ENCODE data around the gene CYB5D1. TPM values are rescaled to one million over a fixed set of nuclear protein-coding genes. Genes with fewer than 3 reads are reported as not detected.

The CYB5D1 gene
- total RNA-seq, 1 donor from 2014 or later = 4.4 TPM

GRCh38 chr17:7836596-7837407 lies 21.0 kb upstream of the CYB5D1 start:
- H3K4me1 ChIP-seq = peaks cover 59% of the 10 kb centered on the region
- H3K4me3 ChIP-seq = peak overlapping the region; percentile 70 to 95
- TF ChIP-seq POLR2AphosphoS5 (IDR thresholded peaks at IDR 0.05; ENCODE audit: insufficient read depth in 1 of 2, low read depth in 1 of 2) = peak; percentile 52 to 70
- TF ChIP-seq POLR2A (IDR thresholded peaks at IDR 0.05) = peak in 1 of 2 donors; percentile 45
- no peak for TF ChIP-seq CTCF (IDR thresholded peaks at IDR 0.05)
- intact Hi-C loops (cut with DNase I) = loop anchor here (5.0 kb wide), 1 partner anchor 210 kb away; the partner anchor contains the start of gene SAT2
- H3K27me3 ChIP-seq = no peaks in the 10 kb centered on the region
- peak overlapping the region; percentile 99 for H3K27ac ChIP-seq
- no peaks in the 10 kb centered on the region for H3K36me3 ChIP-seq
- DNase-seq (ENCODE audit: extremely low spot score in 2 of 2) = peak in 1 of 2 donors; percentile 95
- H3K9me3 ChIP-seq = no peaks in the 10 kb centered on the region

- no peaks in the 10 kb centered on the region for H3K36me3 ChIP-seq
- no peaks in the 10 kb centered on the region for H3K27me3 ChIP-seq
- intact Hi-C loops (cut with DNase I) = loop anchor here (5.0 kb wide), 1 partner anchor 210 kb away; the partner anchor contains the start of gene SAT2
- H3K9me3 ChIP-seq = no peaks in the 10 kb centered on the region
- H3K4me3 ChIP-seq = peak overlapping the region; percentile 24 to 70
- peaks cover 62% of the 10 kb centered on the region for H3K4me1 ChIP-seq
- peak overlapping the region; percentile 99 for H3K27ac ChIP-seq
- no peak for TF ChIP-seq POLR2AphosphoS5 (IDR thresholded peaks at IDR 0.05; ENCODE audit: insufficient read depth in 1 of 2, low read depth in 1 of 2)
- TF ChIP-seq POLR2A (IDR thresholded peaks at IDR 0.05) = no peak
- TF ChIP-seq CTCF (IDR thresholded peaks at IDR 0.05) = no peak
- no peak for DNase-seq (ENCODE audit: extremely low spot score in 2 of 2)
These were observed 20.3 kb upstream of the CYB5D1 start for GRCh38 chr17:7837408-7838088.

GRCh38 chr17:7838090-7839075 lies 19.4 kb upstream of the CYB5D1 start:
- H3K4me1 ChIP-seq = peaks cover 67% of the 10 kb centered on the region

More at GRCh38 chr17:7838090-7839075, 19.4 kb upstream of the CYB5D1 start:
- H3K27me3 ChIP-seq = no peaks in the 10 kb centered on the region
- H3K36me3 ChIP-seq = no peaks in the 10 kb centered on the region
- DNase-seq (ENCODE audit: extremely low spot score in 2 of 2) = no peak
- TF ChIP-seq POLR2AphosphoS5 (IDR thresholded peaks at IDR 0.05; ENCODE audit: insufficient read depth in 1 of 2, low read depth in 1 of 2) (no peak), POLR2A (IDR thresholded peaks at IDR 0.05) (no peak), CTCF (IDR thresholded peaks at IDR 0.05) (no peak)
- H3K9me3 ChIP-seq = no peaks in the 10 kb centered on the region
- peak overlapping the region; percentile 99 for H3K27ac ChIP-seq
- peak overlapping the region; percentile 24 for H3K4me3 ChIP-seq
- intact Hi-C loops (cut with DNase I) = loop anchor here (5.0 kb wide), 1 partner anchor 211 kb away; the partner anchor contains the start of gene SAT2

Measured in vagina (tissue), 2 donors.